Stimulated activated memory B cell treated with anti-CD40 and anti-IgM and Interleukin-4, amounts not matched to agents 10 μg/mL and 1 μg/mL and 100 μg/mL, for 72 hours (primary cell): ENCODE measurements around the gene PRAMEF8.
"Not testable (repeated sequence)": the region's sequence is repeated elsewhere in the genome, so short reads cannot be mapped to it uniquely, and the experiment has no call there.

ENCODE experiments used
- ATAC-seq: fragments of 150-1000 bp; cut with Tn5 transposase; 2 replicates; pipeline ENCODE4 v1.10.0; 2021
- H3K27ac Mint-ChIP-seq: one replicate; pipeline ENCODE4 v1.8.0; 2022; ENCODE audit warnings: mild to moderate bottlenecking, mixed read lengths
- H3K27me3 Mint-ChIP-seq: one replicate; pipeline ENCODE4 v1.8.0; 2022; ENCODE audit warnings: mixed read lengths
- H3K36me3 Mint-ChIP-seq: one replicate; pipeline ENCODE4 v1.8.0; 2022; ENCODE audit warnings: mixed read lengths
- H3K4me1 Mint-ChIP-seq: one replicate; pipeline ENCODE4 v1.8.0; 2022; ENCODE audit warnings: mixed read lengths
- H3K4me3 Mint-ChIP-seq: one replicate; pipeline ENCODE4 v1.8.0; 2022; ENCODE audit warnings: mild to moderate bottlenecking, moderate library complexity, mixed read lengths
- H3K9me3 Mint-ChIP-seq: one replicate; pipeline ENCODE4 v1.8.0; 2022; ENCODE audit warnings: mixed read lengths

PRAMEF8 gene

DNA sequence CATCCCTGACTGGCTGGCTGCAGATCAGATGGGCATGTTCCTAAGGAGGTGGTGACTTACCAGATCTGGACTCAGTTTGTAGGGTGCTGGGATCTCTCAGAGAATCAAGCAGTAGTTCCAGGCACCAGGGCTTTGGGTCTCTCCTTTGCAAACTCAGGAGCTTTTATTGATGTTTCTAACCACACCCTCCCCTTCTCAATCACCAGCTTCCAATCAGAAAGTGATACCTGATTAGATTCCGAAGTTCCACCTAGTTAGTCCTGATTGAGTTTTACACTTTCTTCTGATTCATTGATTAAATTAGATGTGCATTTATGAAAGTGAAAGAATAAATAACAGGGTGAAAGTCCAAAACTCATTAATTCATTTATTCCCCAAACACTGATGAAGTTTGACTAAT is at the start of gene PRAMEF8:
PRAMEF8 (minus strand) TSS at position 101 of the 400 bp plus-strand sequence. CDS start 1,046 bp downstream, outside the sequence.
- H3K9me3 Mint-ChIP-seq, H3K4me1 Mint-ChIP-seq, H3K27me3 Mint-ChIP-seq, H3K4me3 Mint-ChIP-seq, H3K27ac Mint-ChIP-seq, H3K36me3 Mint-ChIP-seq, ATAC-seq: not testable (repeated sequence)

DNA sequence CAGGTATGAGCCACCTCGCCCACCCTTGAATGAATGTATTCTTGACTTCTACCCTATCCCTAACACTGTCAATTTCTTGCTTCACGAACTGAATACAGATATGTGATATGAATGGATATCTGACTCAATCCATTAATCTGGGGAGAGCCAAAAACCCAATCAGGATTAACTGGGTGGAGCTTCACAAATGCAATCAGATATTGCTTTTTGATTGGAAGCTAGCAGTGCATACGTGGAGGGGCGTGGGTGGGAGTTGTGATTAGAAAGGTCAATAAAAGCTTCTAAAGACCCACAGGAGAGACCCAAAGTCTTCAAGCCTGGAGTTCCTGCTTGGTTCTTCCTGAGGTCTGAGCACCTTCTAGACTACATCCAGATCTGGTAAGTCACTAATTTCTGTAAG is 30.3 kb upstream of the PRAMEF8 start, which contains the start of gene PRAMEF15:
PRAMEF15 (plus strand) TSS at position 301 of the 400 bp plus-strand sequence. CDS start 2,827 bp downstream, outside the sequence.
- H3K4me3 Mint-ChIP-seq, H3K27ac Mint-ChIP-seq, ATAC-seq, H3K9me3 Mint-ChIP-seq, H3K4me1 Mint-ChIP-seq, H3K27me3 Mint-ChIP-seq, H3K36me3 Mint-ChIP-seq: not testable (repeated sequence)

DNA sequence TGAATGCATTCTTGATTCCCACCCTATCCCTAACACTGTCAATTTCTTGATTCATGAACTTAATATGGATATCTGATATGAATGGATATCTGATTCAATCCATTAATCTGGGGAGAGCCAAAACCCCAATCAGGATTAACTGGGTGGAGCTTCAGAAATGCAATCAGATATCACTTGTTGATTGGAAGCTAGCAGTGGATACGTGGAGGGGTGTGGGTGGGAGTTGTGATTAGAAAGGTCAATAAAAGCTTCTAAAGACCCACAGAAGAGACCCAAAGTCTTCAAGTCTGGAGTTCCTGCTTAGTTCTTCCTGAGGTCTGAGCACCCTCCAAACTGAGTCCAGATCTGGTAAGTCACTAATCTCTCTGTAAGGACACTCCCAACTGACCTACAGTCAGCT is 18.3 kb upstream of the PRAMEF8 start, which contains the start of gene PRAMEF33:
PRAMEF33 (plus strand) TSS at position 301 of the 400 bp plus-strand sequence. CDS start 2,416 bp downstream, outside the sequence.
- not testable (repeated sequence) for ATAC-seq, H3K4me1 Mint-ChIP-seq, H3K9me3 Mint-ChIP-seq, H3K4me3 Mint-ChIP-seq, H3K36me3 Mint-ChIP-seq, H3K27me3 Mint-ChIP-seq, H3K27ac Mint-ChIP-seq

DNA sequence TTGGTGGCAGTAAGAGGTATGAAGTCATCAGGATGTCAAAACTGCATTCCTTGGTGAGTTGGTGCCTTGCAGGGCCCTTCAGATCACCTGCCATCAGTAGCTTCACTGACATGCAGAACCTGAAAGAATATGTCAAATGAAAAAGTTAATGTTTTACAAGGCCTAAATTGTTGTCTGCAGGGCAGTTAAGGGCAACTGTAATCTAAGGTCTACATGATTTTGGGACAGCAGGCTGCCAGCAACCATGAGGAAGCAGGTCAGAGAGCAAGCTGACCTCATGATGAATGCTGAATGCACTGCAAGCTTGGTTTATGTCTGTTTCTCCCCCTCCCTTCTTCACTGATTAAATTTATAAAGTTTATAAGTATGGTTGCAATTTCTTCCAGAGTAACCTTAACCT is 17.3 kb upstream of the PRAMEF8 start:
- ATAC-seq, H3K4me3 Mint-ChIP-seq, H3K36me3 Mint-ChIP-seq, H3K4me1 Mint-ChIP-seq, H3K9me3 Mint-ChIP-seq, H3K27me3 Mint-ChIP-seq, H3K27ac Mint-ChIP-seq: not testable (repeated sequence)

DNA sequence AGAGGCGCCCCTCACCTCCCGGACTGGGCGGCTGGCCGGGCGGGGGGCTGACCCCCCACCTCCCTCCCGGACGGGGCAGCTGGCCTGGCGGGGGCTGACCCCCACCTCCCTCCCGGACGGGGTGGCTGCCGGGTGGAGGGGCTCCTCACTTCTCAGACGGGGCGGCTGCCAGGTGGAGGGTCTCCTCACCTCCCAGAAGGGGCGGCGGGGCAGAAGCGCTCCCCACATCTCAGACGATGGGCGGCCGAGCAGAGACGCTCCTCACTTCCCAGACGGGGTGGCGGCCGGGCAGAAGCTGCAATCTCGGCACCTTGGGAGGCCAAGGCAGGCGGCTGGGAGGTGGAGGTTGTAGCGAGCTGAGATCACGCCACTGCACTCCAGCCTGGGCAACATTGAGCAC is 13.8 kb upstream of the PRAMEF8 start:
- not testable (repeated sequence) for H3K9me3 Mint-ChIP-seq, H3K27me3 Mint-ChIP-seq, H3K4me1 Mint-ChIP-seq, H3K27ac Mint-ChIP-seq, ATAC-seq, H3K4me3 Mint-ChIP-seq, H3K36me3 Mint-ChIP-seq

DNA sequence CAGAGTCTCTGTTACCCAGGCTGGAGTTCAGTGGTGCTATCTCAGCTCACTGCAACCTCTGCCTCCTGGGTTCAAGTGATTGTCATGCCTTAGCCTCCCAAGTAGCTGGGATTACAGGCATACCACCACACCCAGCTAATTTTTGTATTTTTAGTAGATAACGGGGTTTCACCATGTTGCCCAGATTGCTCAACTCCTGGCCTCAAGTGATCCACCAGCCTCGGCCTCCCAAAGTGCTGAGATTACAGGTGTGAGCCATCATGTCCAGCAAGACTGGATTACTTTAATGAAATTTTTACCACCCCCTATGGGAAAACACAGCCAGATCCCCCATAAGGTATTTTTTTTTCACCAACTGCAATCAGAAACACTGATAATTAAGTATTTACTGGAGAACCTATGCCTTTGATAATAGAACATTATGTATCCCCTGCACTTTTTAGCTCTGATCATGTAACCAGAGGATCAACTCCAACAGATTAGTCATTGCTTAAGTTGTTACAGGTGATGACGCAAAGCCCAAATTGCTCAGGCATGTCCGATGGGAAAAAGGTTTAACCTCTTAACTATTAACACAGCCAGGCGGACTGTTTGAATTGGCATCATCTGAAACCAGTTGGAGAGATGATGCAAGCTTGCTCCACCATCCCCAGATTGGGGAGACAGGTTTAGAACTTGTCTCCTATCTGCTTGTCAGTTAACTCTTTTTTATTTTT is 12.4 kb upstream of the PRAMEF8 start:
- H3K4me1 Mint-ChIP-seq, H3K27me3 Mint-ChIP-seq, H3K36me3 Mint-ChIP-seq, H3K9me3 Mint-ChIP-seq, H3K4me3 Mint-ChIP-seq, ATAC-seq, H3K27ac Mint-ChIP-seq: not testable (repeated sequence)

DNA sequence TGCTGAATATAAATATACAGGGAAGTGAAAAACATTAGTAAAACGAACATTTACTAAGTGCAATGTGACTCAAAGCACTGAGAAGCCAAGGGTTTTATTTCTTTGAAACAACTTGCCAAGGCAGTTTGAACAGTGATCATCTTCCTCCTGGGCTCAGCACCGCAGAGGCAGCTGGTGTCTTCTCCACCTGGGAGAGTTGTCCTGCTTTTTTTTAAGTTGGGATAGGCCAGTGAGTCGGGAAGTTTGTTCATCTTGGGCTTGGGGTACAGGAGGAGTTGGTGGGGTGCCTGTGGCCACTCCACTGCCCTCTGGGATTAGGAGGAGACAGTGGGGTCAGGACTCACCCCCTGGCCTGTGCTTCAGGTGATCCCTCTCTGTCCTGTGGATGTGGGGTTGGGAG is 4.1 kb upstream of the PRAMEF8 start:
- H3K4me1 Mint-ChIP-seq, H3K27me3 Mint-ChIP-seq, H3K27ac Mint-ChIP-seq, ATAC-seq, H3K36me3 Mint-ChIP-seq, H3K4me3 Mint-ChIP-seq, H3K9me3 Mint-ChIP-seq: not testable (repeated sequence)

DNA sequence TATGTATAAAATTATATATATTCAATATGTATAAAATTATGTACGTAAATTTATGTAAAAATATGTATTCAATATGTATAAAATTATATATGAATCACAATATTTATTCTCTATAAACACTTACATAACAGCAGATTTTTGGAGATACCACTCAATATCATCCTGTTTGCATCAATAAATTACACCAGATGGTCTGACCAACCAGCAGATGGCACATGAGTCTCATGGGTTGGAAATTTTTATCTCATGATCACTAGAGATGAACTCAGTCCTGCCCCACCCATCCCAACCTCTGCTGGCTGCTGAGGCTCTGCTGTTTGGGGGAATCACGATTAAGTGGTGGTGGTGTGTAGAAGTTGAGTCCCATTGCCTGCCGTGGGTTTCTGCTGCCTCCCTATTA is 5.3 kb downstream of the PRAMEF8 start:
- not testable (repeated sequence) for H3K36me3 Mint-ChIP-seq, H3K9me3 Mint-ChIP-seq, H3K27ac Mint-ChIP-seq, ATAC-seq, H3K4me1 Mint-ChIP-seq, H3K4me3 Mint-ChIP-seq, H3K27me3 Mint-ChIP-seq

DNA sequence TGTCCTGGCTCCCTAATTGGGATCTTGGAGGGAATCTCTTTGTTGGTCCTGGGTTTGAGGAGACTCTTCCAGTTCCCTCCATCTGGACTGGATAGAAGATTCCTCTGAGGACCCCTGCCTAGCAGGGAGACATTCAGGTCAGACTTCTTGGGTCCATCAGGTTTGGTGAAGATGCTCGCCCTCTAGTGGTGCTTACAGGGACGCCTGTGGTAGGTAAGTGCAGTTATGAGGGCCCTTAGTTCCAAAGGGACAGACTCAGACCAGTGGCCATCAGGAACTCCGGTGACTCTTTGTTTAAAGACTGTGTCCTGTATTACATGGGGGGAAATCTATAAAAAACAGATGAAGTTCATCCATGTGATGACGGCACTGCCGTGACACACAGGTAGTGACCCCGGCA is 7.9 kb downstream of the PRAMEF8 start:
- not testable (repeated sequence) for H3K9me3 Mint-ChIP-seq, ATAC-seq, H3K4me3 Mint-ChIP-seq, H3K27ac Mint-ChIP-seq, H3K4me1 Mint-ChIP-seq, H3K27me3 Mint-ChIP-seq, H3K36me3 Mint-ChIP-seq

DNA sequence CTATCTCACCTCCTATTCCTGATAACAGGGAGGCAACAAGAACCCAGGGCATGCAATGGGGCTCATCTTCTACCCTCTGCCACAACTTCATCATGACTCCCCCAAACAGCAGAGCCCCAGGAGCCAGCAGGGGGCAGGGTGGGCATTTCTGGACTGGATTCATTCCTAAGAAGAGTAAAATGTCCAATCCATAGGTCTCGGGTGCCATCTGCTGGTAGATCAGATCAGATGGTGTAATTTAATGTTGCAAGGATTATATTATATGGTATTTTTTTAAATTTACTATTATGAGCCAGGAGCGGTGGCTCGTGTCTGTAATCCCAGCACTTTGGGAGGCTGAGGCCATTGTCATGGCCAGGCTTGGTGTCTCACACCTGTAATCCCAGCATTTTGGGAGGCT is 19.8 kb downstream of the PRAMEF8 start:
- not testable (repeated sequence) for H3K4me3 Mint-ChIP-seq, H3K9me3 Mint-ChIP-seq, H3K27ac Mint-ChIP-seq, H3K27me3 Mint-ChIP-seq, H3K36me3 Mint-ChIP-seq, ATAC-seq, H3K4me1 Mint-ChIP-seq

DNA sequence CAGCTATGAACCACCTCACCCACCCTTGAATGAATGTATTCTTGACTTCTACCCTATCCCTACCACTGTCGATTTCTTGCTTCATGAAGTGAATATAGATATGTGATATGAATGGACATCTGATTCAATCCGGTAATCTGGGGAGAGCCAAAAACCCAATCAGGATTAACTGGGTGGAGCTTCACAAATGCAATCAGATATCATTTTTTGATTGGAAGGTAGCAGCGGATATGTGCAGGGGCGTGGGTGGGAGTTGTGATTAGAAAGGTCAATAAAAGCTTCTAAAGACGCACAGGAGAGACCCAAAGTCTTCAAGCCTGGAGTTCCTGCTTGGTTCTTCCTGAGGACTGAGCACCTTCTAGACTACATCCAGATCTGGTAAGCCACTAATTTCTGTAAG is 31.0 kb downstream of the PRAMEF8 start, which contains the start of gene PRAMEF5:
PRAMEF5 (plus strand) TSS at position 301 of the 400 bp plus-strand sequence. CDS start 5,071 bp downstream, outside the sequence.
- H3K27ac Mint-ChIP-seq, H3K4me3 Mint-ChIP-seq, H3K36me3 Mint-ChIP-seq, H3K9me3 Mint-ChIP-seq, H3K4me1 Mint-ChIP-seq, ATAC-seq, H3K27me3 Mint-ChIP-seq: not testable (repeated sequence)

DNA sequence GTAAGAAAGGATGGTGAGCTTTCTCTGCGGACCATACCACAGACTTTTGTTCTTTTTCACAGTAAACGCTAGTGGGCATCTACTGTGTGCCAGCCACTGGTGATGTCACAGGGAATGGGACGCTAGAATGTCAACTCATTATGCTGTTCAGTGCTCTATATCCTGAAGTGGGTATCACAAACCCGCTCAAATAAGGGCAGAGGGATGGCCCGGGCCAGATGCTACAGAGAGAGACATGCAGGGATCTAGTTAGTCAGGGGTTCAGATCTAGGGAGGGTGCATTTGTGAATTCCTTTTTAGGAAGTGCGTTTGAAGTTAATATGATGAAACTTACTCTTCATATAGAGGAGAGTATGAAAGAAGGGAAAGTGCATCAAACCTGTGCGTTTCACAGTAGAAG is 37.8 kb downstream of the PRAMEF8 start:
- not testable (repeated sequence) for H3K27ac Mint-ChIP-seq

DNA sequence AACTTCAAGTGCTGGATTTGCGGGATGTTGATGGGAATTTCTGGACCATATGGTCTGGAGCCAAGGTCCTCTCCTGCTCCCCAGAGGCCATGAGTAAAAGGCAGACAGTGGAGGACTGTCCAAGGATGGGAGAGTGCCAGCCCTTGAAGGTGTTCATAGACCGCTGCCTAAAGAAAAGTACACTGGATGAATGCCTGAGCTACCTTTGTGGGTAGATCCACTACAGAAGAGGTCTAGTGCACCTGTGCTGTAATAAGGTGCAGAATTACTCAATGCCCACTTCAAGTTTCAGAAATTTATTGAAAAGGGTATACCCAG is 38.4 kb downstream of the PRAMEF8 start:
- H3K4me1 Mint-ChIP-seq, H3K27ac Mint-ChIP-seq, H3K4me3 Mint-ChIP-seq, H3K9me3 Mint-ChIP-seq, H3K36me3 Mint-ChIP-seq, H3K27me3 Mint-ChIP-seq, ATAC-seq: not testable (repeated sequence)

More for the DNA sequence above, 37.8 kb downstream of the PRAMEF8 start:
- not testable (repeated sequence) for H3K4me3 Mint-ChIP-seq, H3K4me1 Mint-ChIP-seq, H3K9me3 Mint-ChIP-seq, H3K27me3 Mint-ChIP-seq, H3K36me3 Mint-ChIP-seq
- peak; percentile 45 for ATAC-seq

DNA sequence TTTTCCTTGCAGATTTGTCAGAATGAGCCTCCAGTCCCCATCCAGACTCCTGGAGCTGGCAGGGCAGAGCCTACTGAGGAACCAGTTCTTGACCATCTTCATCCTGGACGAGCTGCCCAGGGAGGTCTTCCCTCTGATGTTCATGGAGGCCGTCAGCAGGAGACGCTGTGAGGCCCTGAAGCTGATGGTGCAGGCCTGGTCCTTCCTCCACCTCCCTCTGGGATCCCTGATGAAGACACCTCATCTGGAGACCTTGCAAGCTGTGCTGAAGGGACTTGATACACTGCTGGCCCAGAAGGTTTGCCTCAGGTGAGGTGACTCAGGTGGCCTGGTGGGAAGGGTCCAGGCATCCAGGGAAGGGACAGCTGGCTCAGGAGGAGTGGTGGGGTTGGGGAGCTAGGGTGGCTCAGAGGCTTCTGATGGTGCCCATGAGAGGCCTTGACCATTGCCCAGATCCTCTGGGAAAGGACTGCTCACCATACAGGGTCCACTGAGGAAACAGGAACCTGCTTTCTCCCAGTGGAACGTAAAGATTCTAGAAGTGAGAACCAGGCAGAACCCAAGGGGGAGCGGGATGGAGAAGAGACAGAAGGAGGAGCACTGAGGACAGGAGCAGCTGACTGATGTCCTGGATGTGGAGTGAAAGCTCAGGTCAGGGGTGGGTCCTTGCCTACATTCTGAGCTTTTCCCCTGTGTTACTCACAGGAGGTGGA is 38.9 kb downstream of the PRAMEF8 start:
- not testable (repeated sequence) for ATAC-seq, H3K36me3 Mint-ChIP-seq, H3K4me3 Mint-ChIP-seq, H3K27me3 Mint-ChIP-seq, H3K9me3 Mint-ChIP-seq, H3K27ac Mint-ChIP-seq, H3K4me1 Mint-ChIP-seq

DNA sequence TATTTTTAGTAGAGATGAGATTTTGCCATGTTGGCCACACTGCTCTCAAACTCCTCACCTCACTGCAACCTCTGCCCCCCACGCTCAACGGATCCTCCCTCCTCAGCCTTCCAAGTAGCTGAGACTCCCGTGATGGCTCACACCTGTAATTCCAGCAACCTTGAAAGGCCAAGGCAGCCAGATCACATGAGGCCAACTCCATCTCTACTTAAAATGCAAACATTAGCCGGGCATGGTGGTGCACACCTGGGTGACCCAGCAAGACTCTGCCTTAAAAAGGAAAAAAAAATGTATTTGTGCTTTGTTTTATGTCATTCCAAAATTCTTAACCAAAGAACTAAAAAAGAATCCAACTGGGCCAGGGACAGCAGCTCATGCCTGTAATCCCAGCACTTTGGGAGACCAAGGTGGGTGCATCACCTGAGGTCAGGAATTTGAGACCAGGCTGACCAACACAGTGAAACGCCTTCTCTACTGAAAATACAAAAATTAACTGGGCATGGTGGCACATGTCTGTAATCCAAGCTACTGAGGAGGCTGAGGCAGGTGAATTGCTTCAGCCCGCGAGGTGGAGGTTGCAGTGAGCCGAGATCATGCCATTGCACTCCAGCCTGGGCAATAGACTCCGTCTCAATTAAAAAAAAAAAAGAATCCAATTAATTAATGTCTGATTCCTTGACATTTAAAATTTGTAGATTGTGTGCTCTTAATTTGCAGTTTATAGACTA is 41.2 kb downstream of the PRAMEF8 start:
- H3K27ac Mint-ChIP-seq, H3K4me1 Mint-ChIP-seq, H3K9me3 Mint-ChIP-seq, H3K4me3 Mint-ChIP-seq, H3K36me3 Mint-ChIP-seq, H3K27me3 Mint-ChIP-seq: not testable (repeated sequence)
- ATAC-seq, result peak; percentile 13

DNA sequence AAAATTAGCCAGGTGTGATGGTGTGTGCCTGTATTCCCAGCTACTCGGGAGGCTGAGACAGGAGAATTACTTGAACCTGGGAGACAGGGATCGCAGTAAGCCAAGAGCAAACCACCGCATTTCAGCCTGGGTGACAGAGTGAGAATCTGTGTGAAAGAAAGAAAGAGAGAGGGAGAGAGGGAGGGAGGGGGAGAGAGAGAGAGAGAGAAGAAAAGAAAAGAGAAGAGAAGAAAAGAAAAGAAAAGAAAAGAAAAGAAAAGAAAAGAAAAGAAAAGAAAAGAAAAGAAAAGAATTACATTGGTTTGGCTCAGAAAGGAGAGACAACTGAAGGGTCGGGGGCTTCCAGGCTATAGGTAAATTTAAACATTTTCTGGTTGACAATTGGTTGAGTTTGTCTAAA is 45.3 kb downstream of the PRAMEF8 start:
- not testable (repeated sequence) for H3K4me3 Mint-ChIP-seq, H3K27me3 Mint-ChIP-seq, H3K9me3 Mint-ChIP-seq, H3K36me3 Mint-ChIP-seq, H3K27ac Mint-ChIP-seq, ATAC-seq, H3K4me1 Mint-ChIP-seq
